HepG2 (cell line): ENCODE measurements around the gene KMT2B. TPM values are rescaled to one million over a fixed set of nuclear protein-coding genes. Genes with fewer than 3 reads are reported as not detected.
A peak's percentile ranks its signal among the peaks of the same experiment; 100 is the strongest.

ENCODE experiments used
- CBX2 ChIP-seq, 2 experiments: fragments of 200-600 bp in 1 of 2; sonication (generic); formaldehyde crosslinking in 1 of 2; IDR thresholded peaks; 2 replicates each; pipeline versions ENCODE4 v1.7.0 to v1.8.1; 2018 to 2022; ENCODE audit warnings: low read depth in 2 of 2, low read length in 1 of 2, mild to moderate bottlenecking in 1 of 2, missing genetic modification reagents in 1 of 2
- FOXA1 ChIP-seq, 2 experiments: fragments of 450-650 bp in 1 of 2; sonication (generic) in 1 of 2; formaldehyde crosslinking in 1 of 2; IDR thresholded peaks; 2 replicates each; pipeline versions ENCODE4 v1.4.0 to v1.6.1; 2016 to 2020; ENCODE audit warnings: missing genetic modification reagents in 1 of 2
- HDAC1 ChIP-seq: sonication (generic); formaldehyde crosslinking; IDR thresholded peaks from 2 replicates; pipeline ENCODE4 v1.5.1; 2020; ENCODE audit warnings: mild to moderate bottlenecking, missing genetic modification reagents
- NFE2L2 ChIP-seq: fragments of 150-350 bp; IDR thresholded peaks from 2 replicates; pipeline ENCODE4 v1.6.1; 2014; ENCODE audit warnings: low read length
- NFYB ChIP-seq: sonication (generic); formaldehyde crosslinking; IDR thresholded peaks from 2 replicates; pipeline ENCODE4 v1.4.0; 2020; ENCODE audit warnings: missing genetic modification reagents
- PHF21A ChIP-seq: sonication (generic); formaldehyde crosslinking; IDR thresholded peaks from 2 replicates; pipeline ENCODE4 v1.5.0; 2020; ENCODE audit warnings: mild to moderate bottlenecking, missing genetic modification reagents
- SCMH1 ChIP-seq: sonication (generic); formaldehyde crosslinking; IDR thresholded peaks from 2 replicates; pipeline ENCODE4 v1.9.0; 2021; ENCODE audit warnings: missing genetic modification reagents, mild to moderate bottlenecking, borderline replicate concordance
- TAF15 ChIP-seq: fragments of 200-400 bp; formaldehyde crosslinking; IDR thresholded peaks from one replicate; pipeline ENCODE4 v1.6.1; 2018; ENCODE audit warnings: mild to moderate bottlenecking, low read depth, low read length; ENCODE audit not compliant: poor library complexity, severe bottlenecking
- ZNF326 ChIP-seq: sonication (generic); formaldehyde crosslinking; IDR thresholded peaks from 2 replicates; pipeline ENCODE4 v1.4.0; 2020; ENCODE audit warnings: missing genetic modification reagents, borderline replicate concordance
- ZNF589 ChIP-seq: sonication (generic); formaldehyde crosslinking; conservative IDR thresholded peaks from 2 replicates; pipeline ENCODE4 v1.8.0; 2022; ENCODE audit warnings: mild to moderate bottlenecking, moderate library complexity, missing genetic modification reagents
- ZNF674 ChIP-seq: sonication (generic); formaldehyde crosslinking; IDR thresholded peaks from 2 replicates; pipeline ENCODE4 v1.5.0; 2020; ENCODE audit warnings: low read depth, mild to moderate bottlenecking, missing genetic modification reagents
- ZNF780A ChIP-seq: sonication (generic); formaldehyde crosslinking; IDR thresholded peaks from 2 replicates; pipeline ENCODE4 v1.8.0; 2022; ENCODE audit warnings: mild to moderate bottlenecking, missing genetic modification reagents, moderate library complexity
- polyA plus RNA-seq, 8 experiments: library from polyadenylated mRNA; depleted of rRNA in 3 of 8; stranded (reverse) in 7 of 8; unstranded in 1 of 8; fragments of >200 nt; fragmentation: Illumina TruSeq in 4 of 8; extraction: Trizol in 4 of 8; gene quantifications; 2 replicates each; pipeline versions ENCODE4 v1.2.1 to v1.2.3, GENCODE V29; 2011 to 2016; ENCODE audit warnings: low read depth in 4 of 8, missing spikeins in 1 of 8, mixed read lengths in 1 of 8; ENCODE audit not compliant: insufficient read depth in 1 of 8
- total RNA-seq, 5 experiments: library from RNA; depleted of rRNA; stranded (reverse); fragments of >200 nt; fragmentation: Illumina TruSeq; extraction: Trizol; gene quantifications; 2 replicates each; pipeline ENCODE4 v1.2.3, GENCODE V29; 2016; ENCODE audit warnings: low read depth in 1 of 5
- TF ChIP-seq, protein P1 (sequence below): sonication (generic); formaldehyde crosslinking; IDR thresholded peaks from 2 replicates; pipeline ENCODE4 v1.5.1; 2020; ENCODE audit warnings: mild to moderate bottlenecking, missing genetic modification reagents, moderate library complexity
- TF ChIP-seq, protein P2 (sequence below): sonication (generic); formaldehyde crosslinking; IDR thresholded peaks from 2 replicates; pipeline ENCODE4 v1.4.0; 2020; ENCODE audit warnings: missing genetic modification reagents
- TF ChIP-seq, protein P3 (sequence below): sonication (generic); IDR thresholded peaks from 2 replicates; pipeline ENCODE4 v1.6.1; 2016; ENCODE audit warnings: low read depth, borderline replicate concordance
- TF ChIP-seq, protein P4 (sequence below): sonication (generic); formaldehyde crosslinking; IDR thresholded peaks from 2 replicates; pipeline ENCODE4 v1.5.0; 2020; ENCODE audit warnings: missing genetic modification reagents

Gene KMT2B
- total and polyA plus RNA-seq, 2 of the 13 experiments (the other 11 are each of a cell fraction or from before 2014, with no cell fraction given) = 6.2 to 16.9 TPM

DNA sequence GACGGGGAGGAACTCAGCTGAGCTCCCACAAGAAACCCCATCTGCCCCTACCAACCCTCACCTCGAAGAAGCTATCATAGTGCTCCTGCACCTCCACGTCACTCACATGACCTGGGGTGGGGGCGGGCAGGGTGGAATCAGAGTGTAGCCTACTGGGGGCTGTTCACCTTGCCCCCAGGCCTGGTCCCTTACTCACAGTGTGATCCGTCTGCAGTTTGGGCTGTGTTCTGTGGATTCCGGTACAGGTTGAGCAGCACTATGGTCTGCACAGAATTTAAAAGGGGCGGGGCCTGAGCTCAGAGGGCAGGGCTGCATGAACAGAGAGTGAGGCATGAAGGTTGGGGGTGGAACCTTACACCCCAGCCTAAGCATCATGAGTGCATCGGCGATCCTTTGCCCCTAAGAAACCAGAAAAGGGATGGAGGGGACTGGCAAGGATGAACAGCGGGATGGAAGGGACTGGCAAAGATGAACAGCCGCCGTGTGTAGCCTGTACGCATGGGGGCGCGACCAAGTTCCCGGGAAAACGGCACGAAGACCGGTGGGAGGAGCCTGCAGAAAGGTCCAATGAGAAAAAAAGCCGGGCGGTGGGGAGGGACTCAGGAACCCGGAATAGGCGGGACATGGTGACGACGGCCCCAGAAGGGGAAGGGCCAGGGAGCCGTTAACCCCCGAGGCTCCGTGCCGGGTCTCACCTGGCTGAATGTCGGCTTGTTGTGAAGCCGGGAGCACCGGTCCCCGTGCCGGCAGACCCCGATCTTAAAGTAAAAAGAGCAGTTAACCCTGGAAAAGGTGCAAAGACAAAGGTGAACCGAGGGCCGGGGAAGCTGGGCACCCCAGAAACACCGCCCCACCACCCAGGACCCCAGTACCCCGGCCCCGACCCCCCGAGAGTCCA is 26.9 kb downstream of the KMT2B start (continued):
- TF ChIP-seq, protein P1, sequence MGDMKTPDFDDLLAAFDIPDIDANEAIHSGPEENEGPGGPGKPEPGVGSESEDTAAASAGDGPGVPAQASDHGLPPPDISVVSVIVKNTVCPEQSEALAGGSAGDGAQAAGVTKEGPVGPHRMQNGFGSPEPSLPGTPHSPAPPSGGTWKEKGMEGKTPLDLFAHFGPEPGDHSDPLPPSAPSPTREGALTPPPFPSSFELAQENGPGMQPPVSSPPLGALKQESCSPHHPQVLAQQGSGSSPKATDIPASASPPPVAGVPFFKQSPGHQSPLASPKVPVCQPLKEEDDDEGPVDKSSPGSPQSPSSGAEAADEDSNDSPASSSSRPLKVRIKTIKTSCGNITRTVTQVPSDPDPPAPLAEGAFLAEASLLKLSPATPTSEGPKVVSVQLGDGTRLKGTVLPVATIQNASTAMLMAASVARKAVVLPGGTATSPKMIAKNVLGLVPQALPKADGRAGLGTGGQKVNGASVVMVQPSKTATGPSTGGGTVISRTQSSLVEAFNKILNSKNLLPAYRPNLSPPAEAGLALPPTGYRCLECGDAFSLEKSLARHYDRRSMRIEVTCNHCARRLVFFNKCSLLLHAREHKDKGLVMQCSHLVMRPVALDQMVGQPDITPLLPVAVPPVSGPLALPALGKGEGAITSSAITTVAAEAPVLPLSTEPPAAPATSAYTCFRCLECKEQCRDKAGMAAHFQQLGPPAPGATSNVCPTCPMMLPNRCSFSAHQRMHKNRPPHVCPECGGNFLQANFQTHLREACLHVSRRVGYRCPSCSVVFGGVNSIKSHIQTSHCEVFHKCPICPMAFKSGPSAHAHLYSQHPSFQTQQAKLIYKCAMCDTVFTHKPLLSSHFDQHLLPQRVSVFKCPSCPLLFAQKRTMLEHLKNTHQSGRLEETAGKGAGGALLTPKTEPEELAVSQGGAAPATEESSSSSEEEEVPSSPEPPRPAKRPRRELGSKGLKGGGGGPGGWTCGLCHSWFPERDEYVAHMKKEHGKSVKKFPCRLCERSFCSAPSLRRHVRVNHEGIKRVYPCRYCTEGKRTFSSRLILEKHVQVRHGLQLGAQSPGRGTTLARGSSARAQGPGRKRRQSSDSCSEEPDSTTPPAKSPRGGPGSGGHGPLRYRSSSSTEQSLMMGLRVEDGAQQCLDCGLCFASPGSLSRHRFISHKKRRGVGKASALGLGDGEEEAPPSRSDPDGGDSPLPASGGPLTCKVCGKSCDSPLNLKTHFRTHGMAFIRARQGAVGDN = peak; percentile 42
- 0 out of 2 replicates have a peak, but pooled peaks have one; percentile 33 for TF ChIP-seq ZNF780A (CRISPR knock-in tag)
- no peak for TF ChIP-seq NFE2L2
- no peak for TF ChIP-seq SCMH1
- TF ChIP-seq NFYB (CRISPR knock-in tag) = peak; percentile 77
- TF ChIP-seq TAF15 = peak; percentile 50
- peak; percentile 48 for TF ChIP-seq HDAC1 (CRISPR knock-in tag)
- TF ChIP-seq, protein P2, sequence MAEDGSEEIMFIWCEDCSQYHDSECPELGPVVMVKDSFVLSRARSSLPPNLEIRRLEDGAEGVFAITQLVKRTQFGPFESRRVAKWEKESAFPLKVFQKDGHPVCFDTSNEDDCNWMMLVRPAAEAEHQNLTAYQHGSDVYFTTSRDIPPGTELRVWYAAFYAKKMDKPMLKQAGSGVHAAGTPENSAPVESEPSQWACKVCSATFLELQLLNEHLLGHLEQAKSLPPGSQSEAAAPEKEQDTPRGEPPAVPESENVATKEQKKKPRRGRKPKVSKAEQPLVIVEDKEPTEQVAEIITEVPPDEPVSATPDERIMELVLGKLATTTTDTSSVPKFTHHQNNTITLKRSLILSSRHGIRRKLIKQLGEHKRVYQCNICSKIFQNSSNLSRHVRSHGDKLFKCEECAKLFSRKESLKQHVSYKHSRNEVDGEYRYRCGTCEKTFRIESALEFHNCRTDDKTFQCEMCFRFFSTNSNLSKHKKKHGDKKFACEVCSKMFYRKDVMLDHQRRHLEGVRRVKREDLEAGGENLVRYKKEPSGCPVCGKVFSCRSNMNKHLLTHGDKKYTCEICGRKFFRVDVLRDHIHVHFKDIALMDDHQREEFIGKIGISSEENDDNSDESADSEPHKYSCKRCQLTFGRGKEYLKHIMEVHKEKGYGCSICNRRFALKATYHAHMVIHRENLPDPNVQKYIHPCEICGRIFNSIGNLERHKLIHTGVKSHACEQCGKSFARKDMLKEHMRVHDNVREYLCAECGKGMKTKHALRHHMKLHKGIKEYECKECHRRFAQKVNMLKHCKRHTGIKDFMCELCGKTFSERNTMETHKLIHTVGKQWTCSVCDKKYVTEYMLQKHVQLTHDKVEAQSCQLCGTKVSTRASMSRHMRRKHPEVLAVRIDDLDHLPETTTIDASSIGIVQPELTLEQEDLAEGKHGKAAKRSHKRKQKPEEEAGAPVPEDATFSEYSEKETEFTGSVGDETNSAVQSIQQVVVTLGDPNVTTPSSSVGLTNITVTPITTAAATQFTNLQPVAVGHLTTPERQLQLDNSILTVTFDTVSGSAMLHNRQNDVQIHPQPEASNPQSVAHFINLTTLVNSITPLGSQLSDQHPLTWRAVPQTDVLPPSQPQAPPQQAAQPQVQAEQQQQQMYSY (CRISPR knock-in tag) = 0 out of 2 replicates have a peak, but pooled peaks have one; percentile 44
- TF ChIP-seq FOXA1 (IDR thresholded peaks at IDR 0.05) = no peak
- no peak for TF ChIP-seq FOXA1 (CRISPR knock-in tag; IDR thresholded peaks at IDR 0.05)
- no peak for TF ChIP-seq CBX2 (IDR thresholded peaks at IDR 0.05; ENCODE audit: low read depth, low read length)
- TF ChIP-seq CBX2 (CRISPR knock-in tag; IDR thresholded peaks at IDR 0.05; ENCODE audit: low read depth) = no peak
- no peak for TF ChIP-seq ZNF674 (CRISPR knock-in tag)
- no peak for TF ChIP-seq ZNF326 (CRISPR knock-in tag)
- TF ChIP-seq, protein P3, sequence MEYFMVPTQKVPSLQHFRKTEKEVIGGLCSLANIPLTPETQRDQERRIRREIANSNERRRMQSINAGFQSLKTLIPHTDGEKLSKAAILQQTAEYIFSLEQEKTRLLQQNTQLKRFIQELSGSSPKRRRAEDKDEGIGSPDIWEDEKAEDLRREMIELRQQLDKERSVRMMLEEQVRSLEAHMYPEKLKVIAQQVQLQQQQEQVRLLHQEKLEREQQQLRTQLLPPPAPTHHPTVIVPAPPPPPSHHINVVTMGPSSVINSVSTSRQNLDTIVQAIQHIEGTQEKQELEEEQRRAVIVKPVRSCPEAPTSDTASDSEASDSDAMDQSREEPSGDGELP = peak; percentile 9; the same call in 1 of the 2 replicates
- TF ChIP-seq, protein P4, sequence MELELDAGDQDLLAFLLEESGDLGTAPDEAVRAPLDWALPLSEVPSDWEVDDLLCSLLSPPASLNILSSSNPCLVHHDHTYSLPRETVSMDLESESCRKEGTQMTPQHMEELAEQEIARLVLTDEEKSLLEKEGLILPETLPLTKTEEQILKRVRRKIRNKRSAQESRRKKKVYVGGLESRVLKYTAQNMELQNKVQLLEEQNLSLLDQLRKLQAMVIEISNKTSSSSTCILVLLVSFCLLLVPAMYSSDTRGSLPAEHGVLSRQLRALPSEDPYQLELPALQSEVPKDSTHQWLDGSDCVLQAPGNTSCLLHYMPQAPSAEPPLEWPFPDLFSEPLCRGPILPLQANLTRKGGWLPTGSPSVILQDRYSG (CRISPR knock-in tag) = no peak
- TF ChIP-seq PHF21A = no peak
- no peak for TF ChIP-seq ZNF589
